SH-SY5Y (cell line): Measurements from ENCODE around the gene TUFM.

Experiments used
- GATA2 ChIP-seq: IDR thresholded peaks from 2 replicates; pipeline ENCODE4 v1.6.1; 2011; ENCODE audit warnings: mild to moderate bottlenecking, low read depth, low read length
- GATA3 ChIP-seq: IDR thresholded peaks from 2 replicates; pipeline ENCODE4 v1.6.1; 2011; ENCODE audit warnings: low read depth, mild to moderate bottlenecking, low read length, moderate library complexity

The TUFM gene

DNA sequence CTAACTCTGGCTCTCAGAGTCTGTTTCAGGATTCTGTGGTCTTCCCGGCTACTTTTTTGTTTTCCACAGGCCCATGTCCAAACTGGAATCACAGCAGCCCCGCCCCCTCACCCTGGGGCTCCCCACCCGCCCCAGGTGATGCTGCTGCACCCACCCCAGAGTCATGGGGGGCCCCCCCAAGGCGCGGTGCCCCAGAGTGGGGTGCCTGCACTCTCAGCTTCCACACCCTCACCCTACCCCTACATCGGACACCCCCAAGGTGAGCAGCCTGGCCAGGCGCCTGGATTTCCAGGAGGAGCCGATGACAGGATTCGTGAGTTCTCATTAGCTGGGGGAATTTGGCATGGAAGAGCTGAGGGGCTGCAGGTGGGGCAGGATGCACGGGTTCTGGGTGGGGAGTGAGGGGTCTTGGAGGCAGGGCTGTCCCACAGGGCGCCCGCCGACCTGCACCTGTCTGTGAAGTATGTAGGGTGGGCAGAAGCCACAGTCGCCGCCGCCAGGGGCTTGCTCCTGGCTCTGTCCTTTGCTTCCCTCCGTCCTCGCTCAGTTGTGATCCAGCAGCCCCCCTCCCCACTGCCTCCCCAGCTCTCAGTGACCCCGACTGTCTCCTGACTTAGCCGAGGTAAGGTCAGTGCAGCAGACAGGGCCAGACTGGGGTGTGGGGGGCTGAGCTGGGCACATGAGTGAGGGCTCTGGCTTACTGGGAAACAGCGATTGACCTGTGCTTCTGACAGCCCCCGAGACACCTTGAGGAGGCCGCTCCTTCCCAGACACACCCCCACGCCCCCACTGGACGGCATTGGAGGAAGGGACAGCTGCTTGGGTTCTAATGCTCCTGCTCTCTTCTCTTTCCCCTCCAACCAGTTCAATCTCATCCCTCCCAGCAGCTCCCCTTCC, 10.0 kb downstream of the TUFM start:
- TF ChIP-seq GATA3 (no peak), GATA2 (no peak)

DNA sequence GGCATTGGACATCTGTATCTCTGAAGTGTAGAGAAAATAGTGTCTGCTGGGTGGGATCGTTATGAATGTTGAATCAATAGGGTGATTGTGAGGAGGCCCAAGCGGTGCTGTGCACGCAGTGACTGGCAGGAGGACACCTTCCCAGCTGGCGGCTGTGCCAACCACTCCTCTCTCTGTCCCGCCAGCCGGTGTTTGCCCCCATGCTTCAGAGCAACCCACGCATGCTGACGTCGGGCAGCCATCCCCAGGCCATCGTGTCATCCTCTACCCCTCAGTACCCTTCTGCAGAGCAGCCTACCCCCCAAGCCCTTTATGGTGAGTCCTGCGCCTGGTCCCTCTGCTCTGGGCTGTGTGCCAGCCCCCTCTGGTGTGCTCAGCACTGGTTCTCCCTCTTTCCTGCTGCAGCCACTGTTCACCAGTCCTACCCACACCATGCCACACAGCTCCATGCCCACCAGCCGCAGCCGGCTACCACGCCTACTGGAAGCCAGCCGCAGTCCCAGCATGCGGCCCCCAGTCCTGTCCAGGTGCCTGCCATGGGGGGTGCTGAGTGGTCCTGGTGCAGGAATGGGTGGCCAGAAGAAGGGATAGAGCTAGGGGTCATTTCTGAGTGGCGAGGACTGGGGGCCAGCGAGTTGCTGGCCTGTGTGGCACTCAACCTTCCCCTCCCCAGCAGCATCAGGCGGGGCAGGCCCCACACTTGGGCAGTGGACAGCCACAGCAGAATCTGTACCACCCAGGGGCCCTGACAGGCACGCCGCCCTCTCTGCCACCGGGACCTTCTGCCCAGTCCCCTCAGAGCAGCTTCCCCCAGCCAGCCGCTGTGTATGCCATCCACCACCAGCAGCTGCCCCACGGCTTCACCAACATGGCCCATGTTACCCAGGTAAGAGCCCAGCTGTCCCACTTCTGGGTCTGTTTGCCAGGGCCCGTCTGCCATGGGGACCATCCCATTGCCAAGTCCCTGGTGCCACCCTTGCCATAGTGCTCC, 11.0 kb downstream of the TUFM start:
- TF ChIP-seq GATA3 (no peak), GATA2 (no peak)

DNA sequence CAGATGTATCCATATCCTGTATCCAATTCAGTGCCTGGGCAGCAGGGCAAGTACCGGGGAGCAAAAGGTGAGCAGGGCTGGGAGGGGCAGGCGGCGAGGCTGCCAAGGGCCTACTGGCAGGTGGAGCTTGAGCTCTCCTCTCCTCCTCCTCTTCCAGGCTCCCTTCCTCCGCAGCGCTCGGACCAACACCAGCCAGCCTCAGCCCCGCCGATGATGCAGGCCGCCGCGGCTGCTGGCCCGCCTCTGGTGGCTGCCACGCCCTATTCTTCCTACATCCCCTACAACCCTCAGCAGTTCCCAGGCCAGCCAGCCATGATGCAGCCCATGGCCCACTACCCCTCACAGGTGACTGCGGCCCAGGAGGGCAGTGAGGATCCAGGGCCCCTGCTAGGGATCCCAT, 11.8 kb downstream of the TUFM start:
- TF ChIP-seq GATA3 (no peak), GATA2 (no peak)

DNA sequence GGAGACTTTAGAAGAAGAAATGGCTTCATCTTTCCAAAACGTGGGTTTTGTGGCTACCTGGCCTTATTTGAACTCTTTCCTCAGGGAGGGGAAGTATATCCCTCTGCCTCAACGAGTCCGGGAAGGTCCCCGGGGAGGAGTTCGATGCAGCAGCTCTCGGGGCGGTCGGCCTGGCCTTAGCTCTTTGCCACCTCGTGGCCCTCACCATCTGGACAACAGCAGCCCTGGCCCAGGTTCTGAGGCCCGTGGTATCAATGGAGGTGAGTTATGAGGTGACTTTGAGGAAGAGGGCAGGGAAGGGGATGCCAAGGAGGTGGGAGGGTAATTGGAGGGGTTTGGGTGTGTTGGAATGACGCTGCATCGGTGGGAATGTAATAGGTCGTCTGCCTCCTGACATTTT, 15.6 kb downstream of the TUFM start:
- no peak for TF ChIP-seq GATA2
- TF ChIP-seq GATA3: no peak

DNA sequence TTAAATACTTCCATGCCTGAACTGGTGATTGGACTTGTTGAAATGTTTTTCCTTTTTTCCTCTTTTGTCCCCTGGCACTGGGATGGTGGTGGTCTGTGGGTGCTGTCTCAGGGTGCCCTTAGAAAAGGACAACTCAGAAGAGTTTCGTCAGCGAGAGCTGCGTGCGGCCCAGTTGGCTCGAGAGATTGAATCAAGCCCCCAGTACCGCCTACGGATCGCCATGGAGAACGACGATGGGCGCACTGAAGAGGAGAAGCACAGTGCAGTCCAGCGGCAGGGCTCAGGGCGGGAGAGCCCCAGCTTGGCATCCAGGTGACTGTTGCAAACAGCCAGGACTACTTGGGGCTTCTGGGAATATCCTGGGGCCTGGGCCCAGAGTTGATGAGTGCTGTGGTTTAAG, 16.4 kb downstream of the TUFM start:
- TF ChIP-seq GATA2 (no peak), GATA3 (no peak)

DNA sequence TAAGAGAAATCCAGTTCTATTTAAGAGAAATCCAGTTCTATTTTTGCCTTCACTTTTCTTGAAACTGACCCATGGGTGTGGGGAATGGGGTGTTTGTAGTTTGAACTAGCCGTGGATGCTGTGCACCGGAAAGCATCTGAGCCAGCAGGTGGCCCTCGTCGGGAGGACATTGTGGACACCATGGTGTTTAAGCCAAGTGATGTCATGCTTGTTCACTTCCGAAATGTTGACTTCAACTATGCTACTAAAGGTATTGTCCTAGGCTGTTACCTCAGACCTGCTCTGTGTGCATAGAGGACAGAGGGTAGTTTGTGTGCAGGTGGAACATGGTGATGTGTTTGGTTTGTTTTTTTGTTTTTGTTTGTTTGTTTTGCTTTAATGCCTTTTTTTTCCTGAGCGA, 20.0 kb downstream of the TUFM start:
- TF ChIP-seq GATA3 (no peak), GATA2 (no peak)

DNA sequence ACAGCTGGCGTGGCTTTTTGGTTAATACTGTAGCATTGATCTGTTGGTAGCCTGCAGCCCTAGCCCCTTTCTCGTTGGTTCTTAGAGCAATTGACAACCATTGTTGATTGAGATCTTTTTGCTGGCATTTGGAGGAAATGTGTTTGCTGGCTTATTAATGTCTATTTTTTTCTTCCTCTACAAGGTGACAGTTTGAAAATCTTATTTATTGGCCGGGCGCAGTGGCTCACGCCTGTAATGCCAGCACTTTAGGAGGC, 21.5 kb downstream of the TUFM start:
- TF ChIP-seq GATA3 (no peak), GATA2 (no peak)

DNA sequence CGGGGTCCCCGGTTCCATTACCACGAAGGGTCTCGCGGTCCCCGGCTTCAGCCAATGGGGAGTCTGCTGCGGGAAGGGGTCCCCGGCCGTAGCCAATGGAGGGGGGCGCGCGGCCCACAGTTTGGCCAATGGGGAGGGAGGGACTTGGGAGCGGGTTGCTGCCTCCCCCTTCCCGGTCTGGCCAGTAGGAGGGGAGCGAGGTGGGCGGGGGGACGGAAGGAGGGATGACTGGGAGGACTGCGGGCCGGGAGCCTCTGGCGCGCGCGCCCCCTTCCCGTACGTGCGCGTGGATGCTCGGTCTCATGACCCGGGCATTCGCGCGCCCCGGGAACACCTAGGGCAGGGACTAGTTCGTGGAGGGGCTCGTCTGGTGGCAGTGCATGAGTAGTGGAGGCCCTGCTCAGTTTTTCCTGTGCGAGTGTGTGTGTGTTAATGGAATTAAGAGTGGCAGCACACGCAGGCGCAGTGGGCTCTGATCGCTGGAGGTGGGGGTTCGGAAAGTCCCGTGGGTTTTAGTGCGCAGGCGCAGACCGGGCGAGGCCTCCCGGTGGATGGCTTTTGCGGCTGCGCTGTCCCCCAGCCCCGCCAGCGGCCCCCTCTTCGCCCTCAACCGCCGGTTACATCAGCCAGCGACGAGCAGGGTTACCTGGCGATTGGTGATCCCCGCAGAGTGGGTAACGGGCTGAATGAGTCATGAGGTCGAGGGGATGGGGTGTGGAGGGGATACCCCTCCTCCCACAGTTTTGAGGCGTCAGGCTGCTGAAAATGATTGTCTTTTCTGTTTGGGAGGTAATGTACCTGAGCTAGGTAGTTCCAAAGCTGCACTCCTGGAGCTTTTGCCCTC, 22.1 kb downstream of the TUFM start:
- TF ChIP-seq GATA2 (no peak), GATA3 (no peak)

DNA sequence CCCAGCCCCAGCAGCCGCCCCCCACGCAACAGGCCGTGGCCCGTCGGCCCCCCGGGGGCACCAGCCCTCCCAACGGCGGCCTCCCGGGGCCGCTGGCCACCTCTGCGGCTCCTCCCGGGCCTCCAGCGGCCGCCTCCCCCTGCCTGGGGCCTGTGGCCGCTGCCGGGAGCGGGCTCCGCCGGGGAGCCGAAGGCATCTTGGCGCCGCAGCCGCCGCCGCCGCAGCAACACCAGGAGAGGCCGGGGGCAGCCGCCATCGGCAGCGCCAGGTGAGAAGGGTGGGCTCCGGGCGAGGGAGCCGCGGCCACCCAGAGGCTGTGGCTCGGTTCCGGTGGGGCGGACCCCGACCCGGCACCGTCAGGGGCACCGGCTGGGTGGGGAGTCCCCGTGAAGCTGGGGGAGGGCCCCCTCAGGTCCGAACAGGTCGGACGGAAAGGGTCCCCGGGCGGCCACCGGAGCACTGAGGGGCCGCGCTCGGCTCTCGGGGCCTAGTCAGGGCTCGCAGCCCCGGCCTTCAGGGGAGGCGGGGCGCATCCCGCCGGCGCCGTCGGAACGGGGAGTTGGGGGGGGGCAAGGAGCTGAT, 22.8 kb downstream of the TUFM start:
- TF ChIP-seq GATA3 (no peak), GATA2 (no peak)

DNA sequence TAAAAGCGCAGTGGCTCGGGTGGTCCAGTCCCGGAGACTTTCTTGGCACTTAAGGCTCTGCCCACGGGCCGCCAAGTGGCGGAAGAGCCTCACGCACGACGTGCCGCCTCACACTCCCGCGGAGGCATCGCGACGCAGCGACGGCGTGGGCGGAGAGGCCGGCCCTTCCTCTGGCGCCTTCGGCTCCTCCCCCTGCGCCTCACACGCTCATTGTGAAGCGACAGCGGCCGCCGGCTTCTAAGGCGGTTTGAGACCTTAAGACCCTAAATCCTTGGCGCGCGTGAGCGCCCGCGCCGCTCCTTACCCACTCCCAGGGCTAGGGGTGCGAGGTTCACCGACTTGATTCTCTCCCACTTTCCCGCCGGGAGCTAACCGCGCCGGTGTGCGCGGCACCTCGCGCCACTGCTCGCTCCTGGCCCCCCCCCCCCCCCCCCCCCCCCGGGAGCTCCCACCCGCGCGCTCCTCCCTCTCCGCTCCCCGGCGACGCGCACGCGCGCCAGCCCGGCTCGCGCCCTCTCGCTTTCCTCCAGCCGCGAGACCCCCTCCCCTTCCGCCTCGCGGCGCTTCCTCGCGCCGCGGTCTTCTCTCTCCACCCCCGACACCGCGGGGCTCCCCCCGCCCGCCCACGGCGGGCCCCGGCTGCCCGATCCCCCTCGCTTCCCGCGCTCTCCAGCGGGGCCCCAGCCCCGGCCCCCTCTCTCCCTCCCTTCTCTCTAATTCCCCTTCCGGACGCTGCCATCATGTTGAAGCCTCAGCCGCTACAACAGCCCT, 23.4 kb downstream of the TUFM start, which contains the start of gene ATXN2L:
ATXN2L (plus strand) TSS at position 480 of the 771 bp plus-strand sequence; CDS start at position 741, 261 bp downstream.
- peak; percentile 41; the same call in 1 of the 2 replicates for TF ChIP-seq GATA2
- TF ChIP-seq GATA3: no peak

DNA sequence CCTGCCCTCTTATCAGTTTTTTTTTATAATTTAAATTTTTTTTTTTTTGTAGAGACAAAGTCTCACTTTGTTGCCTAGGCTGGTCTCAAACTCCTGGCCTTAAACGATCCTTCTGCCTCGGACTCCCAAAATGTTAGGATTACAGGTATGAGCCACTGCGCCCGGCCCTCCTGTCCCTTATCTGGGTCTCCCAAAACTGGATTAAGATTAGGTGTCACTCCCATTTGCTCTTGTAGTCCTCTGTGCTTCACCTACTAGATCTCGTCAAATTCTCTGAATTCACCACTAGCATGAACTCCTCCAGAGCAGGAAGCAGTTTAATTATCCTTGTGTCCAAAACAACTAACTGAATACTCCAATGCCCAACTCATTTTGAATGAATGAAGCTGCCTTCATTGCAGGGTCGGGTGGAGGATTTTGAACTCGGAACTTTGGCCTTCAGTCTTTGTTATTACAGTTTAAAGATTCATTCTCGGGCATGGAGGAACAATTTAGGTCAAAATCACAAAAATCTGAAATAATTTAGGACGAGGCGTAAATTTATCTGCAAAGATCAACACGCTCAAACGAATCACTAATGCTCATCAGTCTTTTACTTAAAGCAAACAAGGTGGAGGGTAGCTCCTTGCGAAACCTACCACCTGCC, 24.2 kb downstream of the TUFM start:
- TF ChIP-seq GATA2: no peak; the same call in 1 of the 2 replicates
- no peak for TF ChIP-seq GATA3

DNA sequence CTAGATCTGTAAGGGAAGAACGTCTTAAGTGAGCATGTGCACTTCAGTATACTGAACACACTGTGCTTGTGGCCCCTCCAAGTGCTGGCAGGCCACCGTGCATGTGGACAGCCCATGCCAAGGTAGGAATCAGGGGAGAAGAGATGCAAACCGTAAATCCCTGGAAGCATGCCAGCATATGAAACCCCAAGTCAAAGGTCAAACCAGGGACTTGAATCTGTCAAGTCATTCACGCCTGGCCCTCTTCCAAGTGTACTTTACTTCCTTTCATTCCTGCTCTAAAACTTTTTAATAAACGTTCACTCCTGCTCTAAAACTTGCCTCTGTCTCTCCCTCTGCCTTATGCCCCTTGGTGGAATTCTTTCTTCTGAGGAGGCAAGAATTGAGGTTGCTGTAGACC, 26.1 kb downstream of the TUFM start:
- no peak for TF ChIP-seq GATA3
- TF ChIP-seq GATA2: no peak
